GM18951 (cell line): ENCODE measurements around the gene ANKRD63.
A peak's percentile ranks its signal among the peaks of the same experiment; 100 is the strongest.

Experiments used
- POLR2A ChIP-seq: IDR thresholded peaks from 4 replicates; pipeline ENCODE4 v1.6.1; 2011; ENCODE audit warnings: mild to moderate bottlenecking; ENCODE audit not compliant: insufficient read length, insufficient read depth; ENCODE audit errors: extremely low read depth
- in situ Hi-C: fragments of 300-500 bp; cut with MboI; formaldehyde crosslinking; loops from one replicate; pipeline ENCODE4 v1.12.0; 2022; ENCODE audit warnings: low sequenced_read_pairs, mixed read lengths, inconsistent platforms; ENCODE audit not compliant: unreplicated experiment

Gene ANKRD63

GRCh38 chr15:40309344-40309862, 26.5 kb upstream of the ANKRD63 start:
- no peak for TF ChIP-seq POLR2A
- in situ Hi-C loops = no loop called here

GRCh38 chr15:40307421-40308211, 24.8 kb upstream of the ANKRD63 start, which contains the start of gene PLCB2:
Gene PLCB2 (minus strand): TSS chr15:40307935. CDS start chr15:40307672, 263 bp downstream.
- peak; percentile 67 for TF ChIP-seq POLR2A
- in situ Hi-C loops = no loop called here

- no peak for TF ChIP-seq POLR2A
- in situ Hi-C loops = no loop called here
Observed at GRCh38 chr15:40306908-40307307, 24.0 kb upstream of the ANKRD63 start.

- TF ChIP-seq POLR2A = no peak
- in situ Hi-C loops = no loop called here
Observed at GRCh38 chr15:40306371-40306770, 23.5 kb upstream of the ANKRD63 start.

- no peak for TF ChIP-seq POLR2A
- in situ Hi-C loops = no loop called here
Observed at GRCh38 chr15:40305281-40305680, 22.4 kb upstream of the ANKRD63 start.

GRCh38 chr15:40303576-40303975, 20.7 kb upstream of the ANKRD63 start:
- in situ Hi-C loops = no loop called here
- no peak for TF ChIP-seq POLR2A

- TF ChIP-seq POLR2A = no peak
- in situ Hi-C loops = no loop called here
Observed at GRCh38 chr15:40302981-40303380, 20.1 kb upstream of the ANKRD63 start.

GRCh38 chr15:40302288-40302886, 19.5 kb upstream of the ANKRD63 start:
- TF ChIP-seq POLR2A = no peak
- in situ Hi-C loops = no loop called here

- TF ChIP-seq POLR2A = no peak
- in situ Hi-C loops = no loop called here
Observed at GRCh38 chr15:40301467-40302179, 18.8 kb upstream of the ANKRD63 start.

- in situ Hi-C loops = no loop called here
- no peak for TF ChIP-seq POLR2A
Observed at GRCh38 chr15:40300771-40301170, 17.9 kb upstream of the ANKRD63 start.

- in situ Hi-C loops = no loop called here
- TF ChIP-seq POLR2A = no peak
Observed at GRCh38 chr15:40300367-40300766, 17.5 kb upstream of the ANKRD63 start.

GRCh38 chr15:40298216-40298935, 15.5 kb upstream of the ANKRD63 start:
- TF ChIP-seq POLR2A = no peak
- in situ Hi-C loops = no loop called here

- in situ Hi-C loops = no loop called here
Observed at GRCh38 chr15:40297356-40297755, 14.5 kb upstream of the ANKRD63 start.

More at GRCh38 chr15:40297356-40297755, 14.5 kb upstream of the ANKRD63 start:
- TF ChIP-seq POLR2A = no peak
